HG03280 (cell line): ENCODE results near the gene ITGB2.

Experiments
- ATAC-seq: cut with Tn5 transposase; IDR thresholded peaks from one replicate; pipeline ENCODE4 v1.9.1; 2021; ENCODE audit warnings: mild to moderate bottlenecking, moderate library complexity; ENCODE audit not compliant: unreplicated experiment

The ITGB2 gene

DNA sequence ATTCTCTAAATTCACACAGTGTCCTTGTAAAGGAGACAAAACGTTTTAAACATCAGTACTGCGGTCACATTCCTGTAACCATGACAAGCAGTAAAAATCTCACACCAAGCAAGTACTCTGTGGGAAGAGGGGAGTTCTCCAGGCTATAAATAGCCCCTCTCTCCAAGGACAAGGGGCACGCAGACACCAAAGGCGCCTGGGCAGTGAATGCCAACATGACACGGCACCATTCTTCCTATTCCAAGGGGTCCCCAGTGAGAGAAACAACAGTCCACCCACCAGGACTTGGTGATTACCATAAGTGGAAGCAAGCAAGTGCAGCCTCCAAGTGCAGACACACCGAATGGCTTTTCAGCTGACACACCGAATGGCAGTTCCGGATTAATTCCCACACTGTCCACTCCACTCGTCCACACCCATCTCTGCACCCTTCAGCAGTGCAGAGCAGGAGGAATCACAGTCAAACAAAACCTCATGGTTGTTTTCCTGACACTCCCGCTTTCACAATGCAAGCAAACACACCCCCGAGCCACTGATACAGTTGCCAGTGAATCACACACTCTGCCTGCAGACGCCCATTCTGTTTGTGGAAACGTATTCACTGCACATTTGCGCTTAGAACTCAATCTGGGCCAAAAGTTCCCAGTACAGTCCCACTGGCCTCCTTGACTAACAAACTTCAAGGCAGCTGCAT, 49.0 kb downstream of the ITGB2 start:
- no peak for ATAC-seq

GRCh38 chr21:44870748-44871495, 49.8 kb downstream of the ITGB2 start:
- no peak for ATAC-seq

DNA sequence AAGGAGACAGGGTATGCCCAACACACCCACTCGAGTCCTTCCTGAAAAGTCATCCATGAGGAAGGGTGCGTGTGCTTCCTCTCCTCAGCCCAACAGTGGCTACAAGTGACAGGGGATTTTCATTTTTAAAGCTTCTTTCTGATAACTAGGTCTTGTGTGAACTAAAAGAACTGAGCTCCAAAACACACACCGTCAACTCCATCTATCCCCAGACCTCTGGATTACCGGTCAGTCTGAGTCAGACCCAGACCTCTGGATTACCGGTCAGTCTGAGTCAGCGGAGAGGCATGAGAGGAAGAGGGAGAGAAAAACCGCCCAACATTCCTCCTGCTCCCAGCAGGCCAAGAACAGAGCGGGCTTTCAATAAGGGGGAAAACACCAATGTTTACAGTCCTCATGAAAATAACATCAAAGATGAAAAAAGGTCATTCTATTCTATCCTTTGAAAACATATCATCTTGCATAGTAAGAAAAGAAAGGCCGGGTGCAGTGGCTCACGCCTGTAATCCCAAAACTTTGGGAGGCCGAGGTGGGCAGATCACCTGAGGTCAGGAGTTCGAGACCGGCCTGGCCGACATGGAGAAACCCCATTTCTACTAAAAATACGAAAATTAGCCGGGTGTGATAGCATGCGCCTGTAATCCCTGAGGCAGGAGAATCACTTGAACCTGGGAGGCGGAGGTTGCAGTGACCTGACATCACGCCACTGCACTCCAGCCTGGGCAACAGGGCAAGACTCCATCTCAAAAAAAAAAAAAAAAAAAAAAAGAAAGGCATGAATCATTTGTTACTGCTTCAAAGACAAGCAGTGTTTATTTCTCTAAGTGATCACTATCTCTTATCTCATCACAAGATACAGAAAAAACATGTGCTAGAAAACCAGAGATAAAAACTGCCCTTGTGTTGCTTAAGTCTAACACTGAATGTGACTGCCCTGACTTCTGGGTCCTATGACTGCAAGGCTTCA, 50.6 kb downstream of the ITGB2 start:
- ATAC-seq: no peak

GRCh38 chr21:44868707-44869106, 52.0 kb downstream of the ITGB2 start:
- no peak for ATAC-seq

GRCh38 chr21:44867999-44868700, 52.5 kb downstream of the ITGB2 start:
- ATAC-seq: no peak

GRCh38 chr21:44867464-44867863, 53.2 kb downstream of the ITGB2 start:
- ATAC-seq: no peak

DNA sequence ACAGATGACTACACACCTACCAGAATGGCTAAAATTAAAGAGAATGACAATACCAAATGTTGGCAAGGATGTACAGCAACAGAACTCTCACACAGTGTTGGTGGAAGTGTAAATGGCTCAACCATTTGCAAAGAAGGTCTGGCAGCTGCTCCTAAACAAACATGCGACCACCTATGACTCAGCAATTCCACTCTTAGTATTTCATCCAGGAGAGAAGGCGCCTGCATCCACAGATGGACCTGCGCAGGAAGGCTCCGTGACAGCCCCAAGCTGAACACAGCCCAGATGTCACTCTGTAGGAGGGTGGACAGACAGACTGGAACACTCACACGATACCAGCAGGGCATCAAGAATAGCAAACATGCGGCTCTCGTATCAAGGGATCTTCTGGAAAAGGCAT, 53.9 kb downstream of the ITGB2 start:
- ATAC-seq: no peak

GRCh38 chr21:44865561-44866280, 55.0 kb downstream of the ITGB2 start:
- no peak for ATAC-seq

DNA sequence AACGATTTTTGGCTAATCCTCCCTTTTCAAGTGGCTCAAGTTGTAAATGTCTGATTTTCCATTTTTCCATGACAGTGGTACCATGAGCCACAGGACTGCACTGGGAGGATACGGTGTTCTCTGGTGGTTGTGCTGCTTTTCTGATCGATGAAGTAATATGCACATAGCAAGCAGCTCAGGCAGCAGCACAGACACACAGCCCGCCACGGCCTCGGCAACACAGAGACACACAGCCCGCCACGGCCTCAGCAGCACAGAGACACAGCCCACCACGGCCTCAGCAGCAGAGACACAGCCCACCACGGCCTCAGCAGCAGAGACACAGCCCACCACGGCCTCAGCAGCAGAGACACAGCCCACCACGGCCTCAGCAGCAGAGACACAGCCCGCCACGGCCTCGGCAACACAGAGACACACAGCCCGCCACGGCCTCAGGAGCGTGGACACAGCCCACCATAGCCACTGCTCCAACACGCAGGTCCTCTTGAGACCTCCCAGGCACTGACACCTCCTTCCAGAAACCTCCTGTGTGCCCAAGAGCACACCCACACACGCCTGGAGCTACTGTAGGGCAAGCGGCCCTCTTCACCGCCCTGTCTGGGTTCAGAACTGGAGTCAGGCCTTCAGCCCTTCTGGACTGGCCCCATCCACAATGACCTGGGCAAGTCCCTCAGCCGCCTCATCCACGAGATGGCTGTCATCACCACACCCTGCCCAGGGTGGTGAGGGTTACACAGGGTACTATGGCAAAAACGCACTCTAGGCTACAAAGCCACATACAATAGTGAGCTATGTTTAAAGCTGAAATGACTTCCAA, 57.6 kb downstream of the ITGB2 start:
- ATAC-seq: no peak

GRCh38 chr21:44858791-44859190, 61.9 kb downstream of the ITGB2 start:
- no peak for ATAC-seq

GRCh38 chr21:44858291-44858690, 62.4 kb downstream of the ITGB2 start:
- no peak for ATAC-seq

GRCh38 chr21:44857127-44857892, 63.4 kb downstream of the ITGB2 start:
- no peak for ATAC-seq

- ATAC-seq: no peak
Observed at GRCh38 chr21:44856131-44856530, 64.6 kb downstream of the ITGB2 start.

DNA sequence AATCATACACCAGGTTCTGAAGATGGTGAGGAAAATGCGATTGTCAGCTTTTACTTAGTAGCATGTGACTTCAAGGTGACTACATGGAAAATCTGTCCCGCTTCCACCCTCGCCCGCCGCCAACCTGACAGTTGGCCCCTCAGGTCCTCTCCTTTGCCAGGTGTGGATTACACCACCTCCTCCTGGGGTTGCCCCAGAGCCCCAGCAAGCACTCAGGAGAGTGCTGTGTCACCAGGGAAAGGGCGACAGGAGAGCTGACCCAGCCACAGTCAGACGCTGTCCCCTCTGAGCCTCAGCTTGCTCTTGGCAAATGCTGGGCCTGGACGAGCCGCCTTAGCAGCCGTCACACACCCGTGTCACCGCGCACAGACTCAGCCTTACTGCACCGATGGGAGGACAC, 65.1 kb downstream of the ITGB2 start:
- ATAC-seq: no peak

GRCh38 chr21:44854664-44855446, 65.8 kb downstream of the ITGB2 start:
- no peak for ATAC-seq

- no peak for ATAC-seq
Observed at GRCh38 chr21:44854391-44854663, 66.4 kb downstream of the ITGB2 start.

- ATAC-seq: no peak
Observed at GRCh38 chr21:44853601-44854390, 66.9 kb downstream of the ITGB2 start.
